Trophoblast cell (in vitro differentiated cells and primary cell): ENCODE results near the gene IFIT2.
A peak's percentile ranks its signal among the peaks of the same experiment; 100 is the strongest.

Experiments used
- DNase-seq, 2 donors: peaks; one replicate each; pipeline ENCODE4 v3.0.0-alpha.2; 2016
- H2AFZ ChIP-seq: 2 replicates; pipeline ENCODE4 v1.6.1; 2013; ENCODE audit warnings: low read length, moderate library complexity, mild to moderate bottlenecking; ENCODE audit not compliant: insufficient read depth, poor library complexity
- H2AK5ac ChIP-seq: 2 replicates; pipeline ENCODE4 v1.6.1; 2013; ENCODE audit warnings: mild to moderate bottlenecking, low read length
- H2BK120ac ChIP-seq: 2 replicates; pipeline ENCODE4 v1.6.1; 2013; ENCODE audit warnings: low read length, mild to moderate bottlenecking, moderate library complexity; ENCODE audit not compliant: insufficient read depth, poor library complexity
- H2BK12ac ChIP-seq: 2 replicates; pipeline ENCODE4 v1.6.1; 2013; ENCODE audit warnings: mild to moderate bottlenecking, low read length, moderate library complexity
- H2BK5ac ChIP-seq: 2 replicates; pipeline ENCODE4 v1.6.1; 2013; ENCODE audit warnings: low read length, low read depth, moderate library complexity, mild to moderate bottlenecking; ENCODE audit not compliant: poor library complexity
- H3K14ac ChIP-seq: 2 replicates; pipeline ENCODE4 v1.6.1; 2013; ENCODE audit warnings: mild to moderate bottlenecking, low read length
- H3K18ac ChIP-seq: 2 replicates; pipeline ENCODE4 v1.6.1; 2013; ENCODE audit warnings: mild to moderate bottlenecking, low read length
- H3K23ac ChIP-seq: 2 replicates; pipeline ENCODE4 v1.6.1; 2013; ENCODE audit warnings: low read length
- H3K27ac ChIP-seq: 2 replicates; pipeline ENCODE4 v1.5.1; 2013; ENCODE audit warnings: low read depth, mild to moderate bottlenecking, inconsistent platforms, low read length, moderate library complexity
- H3K27me3 ChIP-seq: 2 replicates; pipeline ENCODE4 v1.6.1; 2013; ENCODE audit warnings: inconsistent platforms, mild to moderate bottlenecking, low read length, moderate library complexity; ENCODE audit not compliant: insufficient read depth
- H3K36me3 ChIP-seq, 2 experiments: 1 replicate in 1 of 2; 2 replicates in 1 of 2; pipeline ENCODE4 v1.6.1; 2013; ENCODE audit warnings: low read length in 2 of 2, mild to moderate bottlenecking in 2 of 2, moderate library complexity in 1 of 2; ENCODE audit not compliant: insufficient read depth in 2 of 2, control insufficient read depth in 1 of 2
- H3K4ac ChIP-seq: 2 replicates; pipeline ENCODE4 v1.6.1; 2013; ENCODE audit warnings: low read depth, mild to moderate bottlenecking, low read length, moderate library complexity
- H3K4me1 ChIP-seq, 2 experiments: 1 replicate in 1 of 2; 2 replicates in 1 of 2; pipeline ENCODE4 v1.6.1; 2013; ENCODE audit warnings: low read length in 2 of 2, mild to moderate bottlenecking in 2 of 2, moderate library complexity in 1 of 2; ENCODE audit not compliant: insufficient read depth in 2 of 2, control insufficient read depth in 1 of 2
- H3K4me2 ChIP-seq: 2 replicates; pipeline ENCODE4 v1.6.1; 2013; ENCODE audit warnings: inconsistent platforms, mild to moderate bottlenecking, low read length, moderate library complexity
- H3K4me3 ChIP-seq: 2 replicates; pipeline ENCODE4 v1.5.1; 2013; ENCODE audit warnings: mild to moderate bottlenecking, low read depth, low read length, inconsistent platforms
- H3K79me1 ChIP-seq: one replicate; pipeline ENCODE4 v1.6.1; 2013; ENCODE audit warnings: low read length
- H3K79me2 ChIP-seq: 2 replicates; pipeline ENCODE4 v1.6.1; 2013; ENCODE audit warnings: low read length, mild to moderate bottlenecking; ENCODE audit not compliant: control insufficient read depth, insufficient read depth, poor library complexity
- H3K9ac ChIP-seq: 2 replicates; pipeline ENCODE4 v1.6.1; 2013; ENCODE audit warnings: mild to moderate bottlenecking, low read length
- H3K9me3 ChIP-seq: 2 replicates; pipeline ENCODE4 v1.6.1; 2013; ENCODE audit warnings: low read depth, mild to moderate bottlenecking, control low read depth, inconsistent platforms, low read length; ENCODE audit not compliant: insufficient read depth
- H4K12ac ChIP-seq: 2 replicates; pipeline ENCODE4 v1.6.1; 2013; ENCODE audit warnings: low read depth, mild to moderate bottlenecking, low read length, moderate library complexity
- H4K8ac ChIP-seq: 2 replicates; pipeline ENCODE4 v1.6.1; 2013; ENCODE audit warnings: low read depth, mild to moderate bottlenecking, low read length, moderate library complexity
- H4K91ac ChIP-seq: one replicate; pipeline ENCODE4 v1.6.1; 2013; ENCODE audit warnings: low read depth, mild to moderate bottlenecking, low read length, moderate library complexity
- WGBS: extraction: QIAGEN DNeasy Blood & Tissue Kit; methylation state at CpG from one replicate; pipeline ENCODE4 v1.1.7; 2013; ENCODE audit warnings: missing lambda C conversion rate; ENCODE audit not compliant: insufficient read length, insufficient coverage; ENCODE audit errors: extremely low coverage; 5-methylcytosine and 5-hydroxymethylcytosine counted together

Gene IFIT2

DNA sequence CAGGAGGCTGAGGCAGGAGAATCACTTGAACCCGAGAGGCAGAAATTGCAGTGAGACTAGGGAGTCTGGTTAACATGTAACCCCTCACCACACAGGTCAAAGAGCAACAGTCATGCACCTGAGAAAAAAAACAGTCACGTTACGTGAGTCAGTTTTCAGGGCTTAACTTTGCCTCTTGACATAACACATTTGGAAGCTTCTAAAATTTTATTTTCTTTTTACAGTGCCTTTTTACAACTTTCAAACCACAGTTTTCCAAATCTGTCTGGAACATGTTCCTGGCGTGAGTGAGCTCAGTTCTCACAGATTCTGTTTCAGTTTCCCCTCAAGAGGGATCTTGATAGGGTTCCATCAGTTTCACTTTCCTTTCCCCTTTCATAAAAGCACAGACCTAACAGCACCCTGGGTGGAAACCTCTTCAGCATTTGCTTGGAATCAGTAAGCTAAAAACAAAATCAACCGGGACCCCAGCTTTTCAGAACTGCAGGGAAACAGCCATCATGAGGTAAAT is 30.3 kb downstream of the IFIT2 start:
- no peak overlapping the region for H3K27ac ChIP-seq
- H3K23ac ChIP-seq = no peak overlapping the region
- WGBS = no CpG with 5 or more reads among the region's 5 CpGs

DNA sequence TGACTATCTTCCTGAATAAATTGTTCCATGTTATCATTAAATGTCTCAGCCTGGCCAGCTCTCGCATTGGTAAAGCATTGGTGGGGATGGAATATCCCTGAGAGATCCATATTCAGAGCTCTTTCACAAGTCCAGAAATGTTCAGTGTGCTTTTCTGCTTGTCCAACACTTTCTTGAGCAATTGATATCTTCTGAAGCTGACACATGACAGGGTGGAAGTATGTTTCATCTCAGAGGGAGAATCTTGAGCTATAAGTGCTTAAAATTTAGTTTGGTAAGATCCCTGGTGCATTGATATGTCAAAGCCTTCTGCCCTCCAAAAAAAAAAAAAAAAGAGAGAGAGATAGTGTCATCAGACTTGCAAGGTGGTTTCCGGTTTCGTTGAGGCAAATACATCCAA is 33.4 kb downstream of the IFIT2 start:
- H2BK12ac ChIP-seq = no peak overlapping the region
- H3K4me1 ChIP-seq = peaks cover 8% of the 10 kb centered on the region in 2 experiments
- no peaks in the 10 kb centered on the region for H3K79me2 ChIP-seq
- no peaks in the 10 kb centered on the region for H3K36me3 ChIP-seq
- no peak overlapping the region for H3K9ac ChIP-seq
- H3K4me3 ChIP-seq = no peak overlapping the region
- WGBS = no CpG with 5 or more reads among the region's 3 CpGs
- H4K91ac ChIP-seq = no peak overlapping the region
- H3K27me3 ChIP-seq = no peaks in the 10 kb centered on the region
- no peak overlapping the region for H3K4me2 ChIP-seq
- no peak overlapping the region for H2AK5ac ChIP-seq
- no peak for DNase-seq
- H3K79me1 ChIP-seq = no peaks in the 10 kb centered on the region
- no peak overlapping the region for H3K4ac ChIP-seq
- H3K27ac ChIP-seq = no peak overlapping the region
- no peak overlapping the region for H2BK120ac ChIP-seq
- no peak overlapping the region for H3K14ac ChIP-seq
- H3K23ac ChIP-seq = no peak overlapping the region
- H4K12ac ChIP-seq = no peak overlapping the region
- H2AFZ ChIP-seq = no peak overlapping the region
- no peak overlapping the region for H4K8ac ChIP-seq
- H2BK5ac ChIP-seq = no peak overlapping the region
- H3K18ac ChIP-seq = no peak overlapping the region
- no peaks in the 10 kb centered on the region for H3K9me3 ChIP-seq

More for the DNA sequence above, 30.3 kb downstream of the IFIT2 start:
- Histone ChIP-seq H4K91ac (no peak overlapping the region), H3K4ac (no peak overlapping the region), H2BK120ac (no peak overlapping the region), H2BK5ac (no peak overlapping the region), H3K14ac (no peak overlapping the region), H3K27me3 (no peaks in the 10 kb centered on the region), H3K4me2 (no peak overlapping the region), H3K4me1 (peaks cover 3 to 4% of the 10 kb centered on the region in 2 experiments), H4K12ac (no peak overlapping the region), H2AFZ (no peak overlapping the region), H3K79me2 (no peaks in the 10 kb centered on the region), H3K36me3 (no peaks in the 10 kb centered on the region), H3K18ac (no peak overlapping the region), H3K4me3 (no peak overlapping the region), H4K8ac (no peak overlapping the region), H3K79me1 (no peaks in the 10 kb centered on the region), H2AK5ac (no peak overlapping the region), H3K9me3 (no peaks in the 10 kb centered on the region), H2BK12ac (no peak overlapping the region), H3K9ac (no peak overlapping the region)
- DNase-seq = peak in 1 of 2 donors; percentile 31

DNA sequence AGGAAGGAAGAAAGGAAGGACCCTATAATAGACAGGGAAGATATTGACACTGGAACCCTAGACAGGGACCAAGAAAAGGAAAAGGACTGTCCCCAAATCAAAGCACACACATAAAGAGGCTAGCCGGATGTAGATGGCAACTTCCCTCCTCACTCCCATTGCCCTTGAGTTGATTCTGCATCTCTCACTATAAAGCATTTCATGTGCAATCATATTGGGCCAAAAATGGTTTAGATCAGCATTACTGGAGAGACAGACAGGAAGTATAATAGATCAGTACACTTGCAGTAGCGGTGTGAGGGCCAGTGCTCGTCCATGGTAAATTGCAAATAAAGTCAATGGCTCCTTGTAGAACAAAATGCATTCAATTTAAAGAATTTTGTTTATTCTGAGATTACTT is 34.4 kb downstream of the IFIT2 start:
- H2AFZ ChIP-seq = no peak overlapping the region
- H4K8ac ChIP-seq = no peak overlapping the region
- no peak overlapping the region for H3K18ac ChIP-seq
- H2BK12ac ChIP-seq = no peak overlapping the region
- WGBS = no CpG with 5 or more reads among the region's 3 CpGs
- no peak overlapping the region for H4K91ac ChIP-seq
- peaks cover 8% of the 10 kb centered on the region in 2 experiments for H3K4me1 ChIP-seq
- H3K23ac ChIP-seq = no peak overlapping the region
- no peaks in the 10 kb centered on the region for H3K79me2 ChIP-seq
- no peak for DNase-seq
- no peaks in the 10 kb centered on the region for H3K79me1 ChIP-seq
- no peak overlapping the region for H3K9ac ChIP-seq
- no peak overlapping the region for H4K12ac ChIP-seq
- H3K27me3 ChIP-seq = no peaks in the 10 kb centered on the region
- H3K4me3 ChIP-seq = no peak overlapping the region
- H3K36me3 ChIP-seq = no peaks in the 10 kb centered on the region
- H3K9me3 ChIP-seq = no peaks in the 10 kb centered on the region
- no peak overlapping the region for H3K27ac ChIP-seq
- no peak overlapping the region for H2BK5ac ChIP-seq
- no peak overlapping the region for H3K4me2 ChIP-seq
- no peak overlapping the region for H2BK120ac ChIP-seq
- no peak overlapping the region for H2AK5ac ChIP-seq
- H3K4ac ChIP-seq = no peak overlapping the region
- H3K14ac ChIP-seq = no peak overlapping the region

DNA sequence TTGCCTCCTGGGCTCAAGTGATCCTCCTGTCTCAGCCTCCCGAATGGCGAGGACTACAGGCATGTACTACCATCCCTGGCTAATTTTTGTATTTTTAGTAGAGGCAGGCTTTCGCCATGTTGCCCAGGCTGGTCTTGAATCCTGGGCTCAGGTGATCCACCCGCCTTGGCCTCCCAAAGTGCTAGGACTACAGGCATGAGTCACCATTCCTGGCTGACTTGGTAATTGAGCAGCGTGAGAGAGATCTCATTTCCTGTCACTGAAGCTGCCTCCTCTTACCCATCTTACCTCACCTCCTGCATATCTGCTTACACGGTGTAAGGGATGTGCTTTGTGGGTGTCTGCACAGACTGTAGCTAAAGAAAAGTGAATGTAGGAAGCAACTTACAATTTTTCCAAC is 35.6 kb downstream of the IFIT2 start:
- no peak overlapping the region for H4K12ac ChIP-seq
- no peak overlapping the region for H3K27ac ChIP-seq
- no peak overlapping the region for H3K23ac ChIP-seq
- no CpG with 5 or more reads among the region's 6 CpGs for WGBS
- no peak overlapping the region for H3K4ac ChIP-seq
- DNase-seq = peak; percentile 22 to 56
- H3K79me2 ChIP-seq = no peaks in the 10 kb centered on the region
- no peak overlapping the region for H2BK120ac ChIP-seq
- no peaks in the 10 kb centered on the region for H3K36me3 ChIP-seq
- H3K4me2 ChIP-seq = no peak overlapping the region
- H3K79me1 ChIP-seq = no peaks in the 10 kb centered on the region
- no peak overlapping the region for H3K9ac ChIP-seq
- no peak overlapping the region for H2AK5ac ChIP-seq
- H2AFZ ChIP-seq = no peak overlapping the region
- no peak overlapping the region for H3K4me3 ChIP-seq
- H3K9me3 ChIP-seq = no peaks in the 10 kb centered on the region
- H4K8ac ChIP-seq = no peak overlapping the region
- H2BK5ac ChIP-seq = no peak overlapping the region
- no peaks in the 10 kb centered on the region for H3K27me3 ChIP-seq
- peaks cover 8% of the 10 kb centered on the region in 2 experiments for H3K4me1 ChIP-seq
- H3K14ac ChIP-seq = no peak overlapping the region
- no peak overlapping the region for H4K91ac ChIP-seq
- H2BK12ac ChIP-seq = no peak overlapping the region
- no peak overlapping the region for H3K18ac ChIP-seq
